AG09319 (cell line): ENCODE data around the gene PLXNB2.

Experiments used
- DNase-seq: peaks from one replicate; pipeline ENCODE4 v3.0.0-alpha.2; 2010; ENCODE audit warnings: low read depth; ENCODE audit errors: extremely low read depth
- TF ChIP-seq, protein P1 (sequence below): IDR thresholded peaks from 2 replicates; pipeline ENCODE4 v1.5.1; 2011; ENCODE audit warnings: low read depth, mild to moderate bottlenecking, inconsistent platforms, low read length, moderate library complexity

PLXNB2 gene

DNA sequence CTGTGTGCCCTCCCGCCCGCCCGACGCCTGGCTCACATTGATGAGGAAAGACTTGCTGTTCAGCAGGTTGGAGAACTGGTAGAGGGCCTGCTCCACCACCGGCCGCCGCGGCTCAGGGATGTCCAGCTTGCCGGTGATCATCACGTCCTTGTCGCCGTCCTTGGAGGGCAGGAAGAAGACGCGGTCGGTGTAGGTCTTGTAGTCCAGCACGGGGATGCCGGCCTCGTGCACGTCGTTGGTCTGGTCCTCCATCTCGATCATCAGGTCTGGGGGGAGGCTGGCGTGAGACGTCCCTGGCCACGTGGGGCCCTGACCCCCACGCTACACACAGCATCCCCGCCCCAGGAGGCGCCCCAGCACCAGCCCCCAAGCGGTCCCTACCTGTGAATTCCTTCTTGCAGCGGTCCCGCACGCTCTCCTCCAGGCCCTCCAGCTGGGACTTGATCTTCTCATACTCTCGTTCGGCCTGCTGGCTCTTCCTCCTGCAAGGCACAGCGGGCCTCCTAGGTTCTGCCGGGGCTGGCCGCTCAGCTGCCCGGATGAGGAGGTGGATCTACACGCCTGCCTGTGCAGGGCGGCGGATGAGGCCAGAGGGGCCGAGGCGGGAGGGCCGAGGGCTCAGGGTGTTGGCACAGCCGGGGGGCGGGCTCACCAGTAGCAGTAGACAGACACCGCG is 26.6 kb downstream of the PLXNB2 start:
- TF ChIP-seq, protein P1, sequence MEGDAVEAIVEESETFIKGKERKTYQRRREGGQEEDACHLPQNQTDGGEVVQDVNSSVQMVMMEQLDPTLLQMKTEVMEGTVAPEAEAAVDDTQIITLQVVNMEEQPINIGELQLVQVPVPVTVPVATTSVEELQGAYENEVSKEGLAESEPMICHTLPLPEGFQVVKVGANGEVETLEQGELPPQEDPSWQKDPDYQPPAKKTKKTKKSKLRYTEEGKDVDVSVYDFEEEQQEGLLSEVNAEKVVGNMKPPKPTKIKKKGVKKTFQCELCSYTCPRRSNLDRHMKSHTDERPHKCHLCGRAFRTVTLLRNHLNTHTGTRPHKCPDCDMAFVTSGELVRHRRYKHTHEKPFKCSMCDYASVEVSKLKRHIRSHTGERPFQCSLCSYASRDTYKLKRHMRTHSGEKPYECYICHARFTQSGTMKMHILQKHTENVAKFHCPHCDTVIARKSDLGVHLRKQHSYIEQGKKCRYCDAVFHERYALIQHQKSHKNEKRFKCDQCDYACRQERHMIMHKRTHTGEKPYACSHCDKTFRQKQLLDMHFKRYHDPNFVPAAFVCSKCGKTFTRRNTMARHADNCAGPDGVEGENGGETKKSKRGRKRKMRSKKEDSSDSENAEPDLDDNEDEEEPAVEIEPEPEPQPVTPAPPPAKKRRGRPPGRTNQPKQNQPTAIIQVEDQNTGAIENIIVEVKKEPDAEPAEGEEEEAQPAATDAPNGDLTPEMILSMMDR: no peak
- DNase-seq: no peak

DNA sequence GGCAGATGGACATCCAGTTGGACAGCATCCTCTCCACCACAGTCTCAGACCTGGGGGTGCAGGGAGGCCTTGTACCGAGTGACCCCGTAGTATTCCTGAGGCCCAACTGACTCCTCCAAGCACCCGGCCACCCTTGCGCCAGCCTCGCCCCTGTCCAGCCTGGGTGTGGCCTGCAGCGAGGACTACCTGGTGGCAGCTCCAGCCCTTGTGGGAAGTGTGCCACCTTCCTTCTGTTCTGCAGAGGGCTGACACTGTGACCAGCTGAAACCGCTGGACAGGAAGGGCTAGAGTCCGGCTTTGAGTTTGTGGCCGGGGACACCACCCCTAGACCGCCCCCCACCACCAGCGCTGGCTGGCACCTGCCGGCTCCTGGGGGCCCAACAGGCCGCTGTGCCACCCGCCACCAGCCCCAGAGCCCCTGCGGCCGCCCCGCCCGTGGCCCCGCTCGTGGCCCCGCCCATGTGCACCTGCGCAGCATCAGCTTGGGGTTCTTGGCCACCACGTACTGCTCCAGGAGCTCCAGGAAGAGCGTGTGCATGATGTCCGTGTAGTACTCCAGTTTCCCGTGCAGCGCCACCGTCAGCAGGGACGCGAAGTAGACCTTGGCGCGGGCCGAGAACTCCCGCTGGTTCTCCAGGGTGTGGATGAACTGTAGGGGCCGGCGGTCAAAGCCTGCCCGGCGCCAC is 27.3 kb downstream of the PLXNB2 start:
- TF ChIP-seq, protein P1: no peak

DNA sequence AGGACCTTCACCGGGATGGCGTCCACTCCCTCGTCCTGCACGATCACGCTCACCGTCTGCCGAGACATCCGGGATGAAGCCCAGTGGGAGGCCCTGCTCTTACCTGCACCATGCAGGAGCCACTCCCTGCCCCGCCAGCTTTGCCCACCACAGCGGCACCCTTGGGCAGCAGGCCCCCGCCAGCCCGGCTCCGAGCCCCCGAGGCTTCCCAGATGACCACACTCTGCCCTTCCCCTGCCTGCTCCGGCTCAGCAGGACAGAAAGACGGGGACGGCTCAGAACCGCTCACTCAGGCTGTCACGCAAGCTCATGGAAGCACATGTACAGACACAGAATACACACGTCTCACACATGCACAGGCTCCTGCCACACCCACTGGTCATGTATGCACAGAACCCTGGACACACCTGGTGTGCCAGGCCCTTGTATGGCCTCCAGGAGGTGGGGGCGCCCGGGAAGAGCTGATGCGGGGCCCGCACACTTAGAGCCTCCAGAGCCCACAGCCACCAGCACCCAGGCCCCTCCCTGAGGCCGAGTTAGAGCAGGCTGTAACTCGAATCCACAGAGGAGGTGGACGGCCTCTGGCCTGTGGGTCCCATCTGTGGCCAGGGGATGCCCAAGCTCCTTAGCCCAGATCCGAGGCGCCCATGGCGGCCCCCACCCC is 28.4 kb downstream of the PLXNB2 start:
- TF ChIP-seq, protein P1: no peak
- DNase-seq: no peak

More for the DNA sequence above, 27.3 kb downstream of the PLXNB2 start:
- DNase-seq: no peak

DNA sequence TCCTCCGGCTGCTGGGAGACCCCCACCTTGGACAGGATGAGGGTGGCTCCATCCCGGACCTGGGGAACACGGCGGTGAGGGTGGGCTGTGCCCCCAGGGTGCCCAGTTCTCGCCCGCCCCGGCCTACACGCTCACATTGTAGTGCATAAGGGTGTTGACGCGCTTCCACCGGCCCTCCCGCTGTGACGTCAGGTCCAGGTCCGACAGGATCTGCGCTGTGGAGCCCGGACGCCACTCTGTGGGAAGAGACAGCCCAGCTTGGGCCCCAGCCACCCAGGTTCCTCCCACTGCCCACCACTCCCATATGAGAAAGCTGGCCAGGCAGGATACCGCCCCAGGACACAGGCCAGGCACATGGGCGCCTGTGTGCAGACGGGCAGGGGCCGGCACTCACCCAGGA is 29.0 kb downstream of the PLXNB2 start:
- TF ChIP-seq, protein P1: no peak

DNA sequence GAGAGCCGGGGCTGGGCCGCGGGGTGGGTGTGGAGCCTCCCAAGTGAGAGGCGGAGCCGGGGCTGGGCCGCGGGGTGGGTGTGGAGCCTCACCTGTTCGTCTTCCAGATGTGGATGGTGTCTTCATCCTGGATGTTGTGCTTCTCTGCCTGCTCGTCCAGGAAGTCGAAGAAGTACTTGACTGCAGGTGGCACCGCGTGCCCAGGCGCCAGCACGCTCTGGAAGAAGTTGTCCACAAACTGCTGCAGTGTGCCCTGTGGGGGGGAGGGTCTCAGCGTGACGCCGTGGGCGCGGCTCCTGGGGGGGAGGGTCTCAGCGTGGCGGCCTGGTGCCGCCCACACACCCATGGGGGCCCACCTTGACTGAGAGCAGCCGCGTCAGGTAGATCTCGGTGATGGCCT is 29.7 kb downstream of the PLXNB2 start:
- DNase-seq: no peak
- TF ChIP-seq, protein P1: no peak

More for the DNA sequence above, 29.0 kb downstream of the PLXNB2 start:
- DNase-seq: no peak

DNA sequence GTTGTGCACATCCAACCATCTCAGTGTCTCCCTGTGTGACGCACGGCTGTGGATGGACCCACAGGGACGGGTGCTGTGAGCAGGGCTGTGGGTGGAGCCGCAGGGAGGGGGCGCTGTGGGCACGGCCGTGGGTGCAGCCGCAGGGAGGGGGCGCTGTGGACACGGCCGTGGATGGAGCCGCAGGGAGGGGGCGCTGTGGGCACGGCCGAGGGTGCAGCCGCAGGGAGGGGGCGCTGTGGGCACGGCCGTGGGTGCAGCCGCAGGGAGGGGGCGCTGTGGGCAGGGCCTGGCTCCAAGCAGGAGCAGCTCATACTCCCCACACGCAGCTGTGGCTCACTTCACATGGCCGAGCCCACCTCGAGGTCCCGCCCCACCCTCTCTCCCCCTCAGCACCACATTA is 31.3 kb downstream of the PLXNB2 start:
- DNase-seq: no peak
- TF ChIP-seq, protein P1: peak; percentile 39
